BJ (cell line): ENCODE results near the gene RASGRF2. TPM values are rescaled to one million over a fixed set of nuclear protein-coding genes. Genes with fewer than 3 reads are reported as not detected.

Experiments
- CTCF ChIA-PET: fragments of 350-600 bp; formaldehyde crosslinking; extraction: SDS; loops from one replicate; lab custom pipeline; 2021; ENCODE audit warnings: antibody characterized with exemption, inconsistent platforms; lab: Yijun Ruan, JAX
- POLR2A ChIA-PET: fragments of 300-600 bp; sonication (Branson Sonifier 250); formaldehyde crosslinking; extraction: SDS; loops from one replicate; lab custom pipeline; 2021; ENCODE audit warnings: antibody characterized with exemption; lab: Charles Lee
- DNase-seq: peaks from one replicate; pipeline ENCODE4 v3.0.0-alpha.2; 2011; ENCODE audit warnings: low read depth
- H3K27me3 ChIP-seq: 2 replicates; pipeline ENCODE4 v1.6.0; 2011; ENCODE audit warnings: low read length; ENCODE audit not compliant: control insufficient read depth, insufficient read depth
- H3K36me3 ChIP-seq: 2 replicates; pipeline ENCODE4 v1.5.1; 2011; ENCODE audit warnings: low read length; ENCODE audit not compliant: control insufficient read depth, insufficient read depth
- H3K4me3 ChIP-seq: 2 replicates; pipeline ENCODE4 v1.5.1; 2011; ENCODE audit warnings: low read depth, mild to moderate bottlenecking, control low read depth, low read length
- polyA plus RNA-seq: library from polyadenylated mRNA; depleted of rRNA; stranded (reverse); fragments of >200 nt; gene quantifications from 2 replicates; pipeline ENCODE4 v1.2.3, GENCODE V29; 2011
- TF ChIP-seq, protein P1 (sequence below): IDR thresholded peaks from 2 replicates; pipeline ENCODE4 v1.5.1; 2011; ENCODE audit warnings: low read depth, mild to moderate bottlenecking, control low read depth, inconsistent platforms, low read length, moderate library complexity; ENCODE audit not compliant: insufficient read depth

The RASGRF2 gene
- polyA plus RNA-seq, 1 experiment, result 0.85 TPM

DNA sequence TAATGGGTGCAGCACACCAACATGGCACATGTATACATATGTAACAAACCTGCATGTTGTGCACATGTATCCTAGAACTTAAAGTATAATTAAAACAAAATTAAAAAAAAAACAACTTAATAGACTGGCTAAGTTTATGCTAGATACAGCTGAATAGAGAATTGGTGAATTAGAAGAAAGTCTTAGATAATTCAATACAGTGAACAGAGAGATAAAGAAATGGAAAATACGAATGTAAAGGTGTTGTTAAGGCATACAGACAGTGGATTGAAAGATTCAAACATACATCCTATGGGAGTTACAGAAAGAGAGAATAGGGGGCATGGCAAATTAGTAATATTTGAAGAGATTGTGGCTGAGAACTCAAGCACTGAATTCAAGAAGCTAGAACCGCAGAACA lies 75.4 kb downstream of the RASGRF2 start:
- ChIA-PET CTCF (no interaction called here), POLR2A (no interaction called here)
- no peak overlapping the region for H3K4me3 ChIP-seq

DNA sequence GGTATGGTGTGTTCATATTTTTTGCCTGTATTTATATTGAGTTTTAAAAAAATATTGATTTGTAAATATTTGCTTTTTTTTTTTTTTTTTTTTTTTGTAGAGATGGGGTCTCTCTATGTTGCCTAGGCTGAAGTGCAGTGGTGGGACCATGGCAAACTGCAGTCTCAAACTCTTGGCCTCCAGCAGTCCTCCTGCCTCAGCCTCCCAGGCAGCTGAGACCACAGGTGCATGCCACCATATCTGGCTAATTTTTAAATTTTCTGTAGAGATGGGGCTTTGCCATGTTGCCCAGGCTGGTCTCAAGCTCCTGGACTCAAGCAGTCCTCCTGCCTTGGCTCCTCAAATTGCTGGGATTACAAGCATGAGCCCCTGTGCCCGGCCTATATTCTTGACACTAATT lies 78.3 kb downstream of the RASGRF2 start:
- POLR2A ChIA-PET, result no interaction called here

More for the DNA sequence above, 75.4 kb downstream of the RASGRF2 start:
- Histone ChIP-seq H3K36me3 (no peaks in the 10 kb centered on the region), H3K27me3 (no peaks in the 10 kb centered on the region)
- no peak for DNase-seq
- TF ChIP-seq, protein P1, sequence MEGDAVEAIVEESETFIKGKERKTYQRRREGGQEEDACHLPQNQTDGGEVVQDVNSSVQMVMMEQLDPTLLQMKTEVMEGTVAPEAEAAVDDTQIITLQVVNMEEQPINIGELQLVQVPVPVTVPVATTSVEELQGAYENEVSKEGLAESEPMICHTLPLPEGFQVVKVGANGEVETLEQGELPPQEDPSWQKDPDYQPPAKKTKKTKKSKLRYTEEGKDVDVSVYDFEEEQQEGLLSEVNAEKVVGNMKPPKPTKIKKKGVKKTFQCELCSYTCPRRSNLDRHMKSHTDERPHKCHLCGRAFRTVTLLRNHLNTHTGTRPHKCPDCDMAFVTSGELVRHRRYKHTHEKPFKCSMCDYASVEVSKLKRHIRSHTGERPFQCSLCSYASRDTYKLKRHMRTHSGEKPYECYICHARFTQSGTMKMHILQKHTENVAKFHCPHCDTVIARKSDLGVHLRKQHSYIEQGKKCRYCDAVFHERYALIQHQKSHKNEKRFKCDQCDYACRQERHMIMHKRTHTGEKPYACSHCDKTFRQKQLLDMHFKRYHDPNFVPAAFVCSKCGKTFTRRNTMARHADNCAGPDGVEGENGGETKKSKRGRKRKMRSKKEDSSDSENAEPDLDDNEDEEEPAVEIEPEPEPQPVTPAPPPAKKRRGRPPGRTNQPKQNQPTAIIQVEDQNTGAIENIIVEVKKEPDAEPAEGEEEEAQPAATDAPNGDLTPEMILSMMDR, result no peak

DNA sequence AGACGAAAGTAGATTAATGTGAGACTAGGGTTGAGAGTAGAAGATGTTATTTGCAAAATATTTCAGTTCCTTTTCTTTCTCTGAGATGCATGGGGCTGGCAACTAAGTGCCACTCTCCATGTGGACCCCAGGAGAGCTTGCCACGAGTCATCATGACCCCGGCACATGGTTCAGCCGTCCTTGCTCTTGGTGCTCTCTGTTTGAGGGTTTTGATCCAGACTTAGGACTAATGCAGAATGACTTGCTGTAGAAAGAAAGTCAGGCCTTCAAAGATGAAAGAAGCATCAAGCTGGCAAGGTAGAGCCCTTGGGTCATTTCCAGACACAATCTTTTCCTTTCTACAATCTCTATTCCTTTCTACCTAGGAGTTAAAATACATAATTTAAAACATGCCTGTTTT lies 84.7 kb downstream of the RASGRF2 start:
- Histone ChIP-seq H3K36me3 (no peaks in the 10 kb centered on the region), H3K27me3 (no peaks in the 10 kb centered on the region), H3K4me3 (no peak overlapping the region)
- CTCF ChIA-PET, result no interaction called here
- TF ChIP-seq, protein P1, result no peak
- DNase-seq, result no peak
- POLR2A ChIA-PET, result no interaction called here

More for the DNA sequence above, 78.3 kb downstream of the RASGRF2 start:
- Histone ChIP-seq H3K36me3 (no peaks in the 10 kb centered on the region), H3K27me3 (no peaks in the 10 kb centered on the region), H3K4me3 (no peak overlapping the region)
- TF ChIP-seq, protein P1, result no peak
- CTCF ChIA-PET, result no interaction called here
- no peak for DNase-seq

DNA sequence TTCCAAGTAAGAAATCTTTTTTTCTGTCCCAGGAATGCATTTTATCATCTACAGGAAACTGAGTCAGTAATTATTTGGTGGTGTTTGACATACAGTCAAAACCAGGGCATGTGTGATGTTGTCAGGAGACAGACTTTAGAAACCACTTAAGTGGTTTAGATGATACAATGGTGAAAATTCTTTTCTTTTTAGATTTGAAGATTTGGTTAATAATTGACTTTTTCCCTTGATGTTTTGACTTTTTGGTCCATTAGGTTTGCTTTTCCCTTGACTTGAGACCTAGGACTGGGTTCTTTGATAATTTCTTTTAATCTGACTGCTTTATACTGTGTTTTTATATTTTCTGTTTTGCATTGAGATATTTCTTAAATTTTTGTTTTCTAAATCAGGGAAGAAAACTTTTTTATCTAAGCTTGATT lies 85.2 kb downstream of the RASGRF2 start:
- TF ChIP-seq, protein P1, result no peak
- H3K36me3 ChIP-seq, result no peaks in the 10 kb centered on the region
- H3K4me3 ChIP-seq, result no peak overlapping the region
- H3K27me3 ChIP-seq, result no peaks in the 10 kb centered on the region
- no peak for DNase-seq
- ChIA-PET CTCF (no interaction called here), POLR2A (no interaction called here)

DNA sequence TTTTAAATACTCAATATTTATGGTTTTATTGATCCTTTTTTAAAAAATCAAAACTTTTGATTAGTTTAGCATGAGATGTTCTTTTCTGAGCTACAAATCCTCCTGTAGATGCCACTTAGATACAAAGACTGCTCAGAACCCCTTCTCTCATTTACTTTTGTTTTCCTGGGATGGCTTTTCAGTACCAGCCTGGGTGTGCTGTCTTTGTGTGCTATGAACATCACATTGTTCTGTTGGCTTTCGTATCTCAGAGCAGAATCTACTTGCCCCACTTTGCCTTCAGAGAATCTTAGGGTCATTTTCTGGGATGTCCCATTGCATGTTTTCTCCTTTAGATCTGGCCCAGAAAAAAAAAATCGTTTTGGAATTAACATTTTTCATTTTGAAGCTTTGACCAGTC lies 85.9 kb downstream of the RASGRF2 start:
- Histone ChIP-seq H3K4me3 (no peak overlapping the region), H3K36me3 (no peaks in the 10 kb centered on the region), H3K27me3 (no peaks in the 10 kb centered on the region)
- CTCF ChIA-PET, result interaction anchor here (0.6 kb wide), 2 partner anchors 32 to 66 kb away, joined by 3 read pairs; no protein-coding TSS in a partner anchor
- TF ChIP-seq, protein P1, result no peak
- POLR2A ChIA-PET, result no interaction called here
- DNase-seq, result no peak
